Keratinocyte (primary cell): Measurements from ENCODE around the gene CRPPA. TPM values are rescaled to one million over a fixed set of nuclear protein-coding genes. Genes with fewer than 3 reads are reported as not detected.

ENCODE experiments used
- DNase-seq: peaks from one replicate; pipeline ENCODE4 v3.0.0-alpha.2; 2011; ENCODE audit warnings: low read depth, missing footprints, low spot score
- FAIRE-seq: peaks from 2 replicates; lab custom pipeline; 2011; peaks lifted over from hg19 to GRCh38; lab: Jason Lieb, UNC
- H2AFZ ChIP-seq: 2 replicates; pipeline ENCODE4 v1.6.0; 2012; ENCODE audit warnings: low read length, control low read depth, inconsistent platforms; ENCODE audit not compliant: control insufficient read depth
- H3K27ac ChIP-seq: 2 replicates; pipeline ENCODE4 v1.5.1; 2011; ENCODE audit warnings: low read length; ENCODE audit not compliant: control insufficient read depth, insufficient read depth
- H3K27me3 ChIP-seq: 3 replicates; pipeline ENCODE4 v1.6.0; 2011; ENCODE audit warnings: low read length; ENCODE audit not compliant: control insufficient read depth, insufficient read depth; ENCODE audit errors: extremely low read depth
- H3K36me3 ChIP-seq, 2 experiments: 2 replicates in 1 of 2; 3 replicates in 1 of 2; pipeline ENCODE4 v1.5.1; 2011; ENCODE audit warnings: low read length in 2 of 2, mild to moderate bottlenecking in 1 of 2; ENCODE audit not compliant: control insufficient read depth in 2 of 2, insufficient read depth in 2 of 2; ENCODE audit errors: extremely low read depth in 1 of 2
- H3K4me1 ChIP-seq: 3 replicates; pipeline ENCODE4 v1.5.1; 2011; ENCODE audit warnings: low read length; ENCODE audit not compliant: control insufficient read depth, insufficient read depth; ENCODE audit errors: extremely low read depth
- H3K4me2 ChIP-seq: 3 replicates; pipeline ENCODE4 v1.6.0; 2011; ENCODE audit warnings: low read depth, low read length; ENCODE audit not compliant: control insufficient read depth, insufficient read depth; ENCODE audit errors: extremely low read depth
- H3K4me3 ChIP-seq, 3 experiments: fragments of 200-600 bp in 1 of 3; sonication (generic) in 1 of 3; 2 replicates in 2 of 3; 3 replicates in 1 of 3; pipeline ENCODE4 v1.5.1; 2011 to 2016; ENCODE audit warnings: low read length in 3 of 3, mild to moderate bottlenecking in 3 of 3, control low read depth in 2 of 3, inconsistent platforms in 1 of 3, low read depth in 1 of 3, mixed read lengths in 1 of 3, mixed run types in 1 of 3, moderate library complexity in 1 of 3; ENCODE audit not compliant: control insufficient read depth in 2 of 3, insufficient read depth in 2 of 3; ENCODE audit errors: extremely low read depth in 1 of 3
- H3K79me2 ChIP-seq: 2 replicates; pipeline ENCODE4 v1.6.0; 2012; ENCODE audit warnings: low read length; ENCODE audit not compliant: control insufficient read depth, insufficient read depth
- H3K9ac ChIP-seq: 3 replicates; pipeline ENCODE4 v1.6.0; 2011; ENCODE audit warnings: low read length; ENCODE audit not compliant: control insufficient read depth, insufficient read depth; ENCODE audit errors: extremely low read depth
- H3K9me1 ChIP-seq: 3 replicates; pipeline ENCODE4 v1.6.0; 2011; ENCODE audit warnings: low read length; ENCODE audit not compliant: control insufficient read depth, insufficient read depth; ENCODE audit errors: extremely low read depth
- H3K9me3 ChIP-seq: 2 replicates; pipeline ENCODE4 v1.5.1; 2012; ENCODE audit warnings: low read depth, low read length; ENCODE audit not compliant: control insufficient read depth
- H4K20me1 ChIP-seq: 3 replicates; pipeline ENCODE4 v1.6.0; 2011; ENCODE audit warnings: low read length; ENCODE audit not compliant: control insufficient read depth, insufficient read depth; ENCODE audit errors: extremely low read depth
- CTCF ChIP-seq, 3 experiments: IDR thresholded peaks in 1 of 3; conservative IDR thresholded peaks in 1 of 3; optimal IDR thresholded peaks in 1 of 3; 2 replicates in 2 of 3; 3 replicates in 1 of 3; pipeline versions ENCODE3 to v1.5.1; 2011; ENCODE audit warnings: low read length in 3 of 3, mild to moderate bottlenecking in 3 of 3, moderate library complexity in 2 of 3, control low read depth in 1 of 3, inconsistent platforms in 1 of 3; ENCODE audit not compliant: insufficient read depth in 2 of 3; ENCODE audit errors: extremely low read depth in 1 of 3
- EZH2 ChIP-seq: IDR thresholded peaks from one replicate; pipeline ENCODE4 v1.6.1; 2012; ENCODE audit warnings: inconsistent platforms, mild to moderate bottlenecking, low read length, moderate library complexity
- dilution Hi-C: fragments of 300-500 bp; cut with MboI; formaldehyde crosslinking; loops from one replicate; pipeline ENCODE4 v1.7.0; 2020; ENCODE audit warnings: low sequenced_read_pairs; ENCODE audit not compliant: extremely low pct_ligation_motif_present
- polyA plus RNA-seq, 5 experiments: library from polyadenylated mRNA; depleted of rRNA in 3 of 5; stranded (reverse) in 3 of 5; stranded (forward) in 1 of 5; unstranded in 1 of 5; fragments of >200 nt; gene quantifications; 1 replicate in 1 of 5; 2 replicates in 3 of 5; 3 replicates in 1 of 5; pipeline versions ENCODE4 v1.2.1 to v1.2.3, GENCODE V29; 2011 to 2012; ENCODE audit warnings: missing spikeins in 2 of 5, low read depth in 1 of 5, low replicate concordance in 1 of 5

The CRPPA gene
- polyA plus RNA-seq, 1 donor (not counting 4 experiments of a cell fraction or from before 2014, with no cell fraction given): 0.51 TPM

DNA sequence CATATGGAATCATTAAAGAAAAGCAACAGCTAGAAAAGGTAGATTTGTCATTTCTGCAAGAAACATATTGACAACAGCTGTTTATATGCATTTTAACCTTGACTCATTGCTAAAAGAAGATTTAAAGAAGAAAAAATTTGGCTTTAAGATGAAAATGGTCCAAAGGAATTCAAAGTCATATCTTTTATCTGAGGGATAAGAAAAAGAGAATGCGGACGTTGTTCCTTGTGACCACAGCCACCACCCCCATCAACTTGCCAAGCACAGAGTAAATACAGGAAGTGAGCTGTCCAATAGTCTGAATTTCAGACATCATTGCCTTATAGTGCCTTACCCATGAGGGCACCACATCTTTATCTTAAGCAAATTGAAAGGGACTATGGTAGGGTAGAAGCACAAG lies 7.3 kb upstream of the CRPPA start:
- no peaks in the 10 kb centered on the region for H3K79me2 ChIP-seq
- no peak overlapping the region for H3K4me3 ChIP-seq
- no peak overlapping the region for H3K9ac ChIP-seq
- no peaks in the 10 kb centered on the region for H3K9me1 ChIP-seq
- H3K4me1 ChIP-seq: no peaks in the 10 kb centered on the region
- H3K27me3 ChIP-seq: no peaks in the 10 kb centered on the region
- TF ChIP-seq CTCF (optimal IDR thresholded peaks at IDR 0.05 in 1 of 3, IDR thresholded peaks at IDR 0.05 in 1 of 3, conservative IDR thresholded peaks at IDR 0.05 in 1 of 3; ENCODE audit: extremely low read depth in 1 of 3, insufficient read depth in 2 of 3, low read length in 3 of 3) (no peak), EZH2 (no peak)
- no peaks in the 10 kb centered on the region for H3K9me3 ChIP-seq
- H3K36me3 ChIP-seq: no peaks in the 10 kb centered on the region
- no peak overlapping the region for H2AFZ ChIP-seq
- H4K20me1 ChIP-seq: no peaks in the 10 kb centered on the region
- dilution Hi-C loops: no loop called here
- no peak overlapping the region for H3K27ac ChIP-seq
- no peak overlapping the region for H3K4me2 ChIP-seq
- DNase-seq: no peak
- FAIRE-seq: no peak

DNA sequence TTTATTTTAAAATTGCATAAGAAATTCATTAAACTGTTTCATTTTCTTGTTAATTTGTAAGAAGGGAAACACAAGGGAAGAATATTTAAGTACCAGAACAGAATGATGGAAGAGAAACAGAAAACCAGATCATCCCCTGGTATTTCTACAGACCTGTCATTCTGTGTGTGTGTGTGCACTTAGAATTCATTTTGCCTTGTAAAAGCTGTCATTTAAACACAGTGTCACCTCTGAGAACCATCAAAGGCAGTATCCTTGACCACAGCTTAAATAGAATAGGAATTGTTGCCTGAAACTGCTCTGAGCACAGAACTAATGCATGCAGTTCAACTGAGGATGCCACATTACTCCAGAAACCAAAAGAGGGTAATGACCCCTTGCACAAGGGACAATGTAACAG lies 6.8 kb upstream of the CRPPA start:
- no peak overlapping the region for H3K4me3 ChIP-seq
- no peaks in the 10 kb centered on the region for H3K27me3 ChIP-seq
- no peak overlapping the region for H2AFZ ChIP-seq
- H3K4me1 ChIP-seq: no peaks in the 10 kb centered on the region
- no peaks in the 10 kb centered on the region for H4K20me1 ChIP-seq
- dilution Hi-C loops: no loop called here
- no peak for FAIRE-seq
- H3K9ac ChIP-seq: no peak overlapping the region
- H3K4me2 ChIP-seq: no peak overlapping the region
- DNase-seq: no peak
- H3K27ac ChIP-seq: no peak overlapping the region
- no peaks in the 10 kb centered on the region for H3K79me2 ChIP-seq
- H3K9me1 ChIP-seq: no peaks in the 10 kb centered on the region
- H3K9me3 ChIP-seq: no peaks in the 10 kb centered on the region
- H3K36me3 ChIP-seq: no peaks in the 10 kb centered on the region
- TF ChIP-seq CTCF (optimal IDR thresholded peaks at IDR 0.05 in 1 of 3, IDR thresholded peaks at IDR 0.05 in 1 of 3, conservative IDR thresholded peaks at IDR 0.05 in 1 of 3; ENCODE audit: extremely low read depth in 1 of 3, insufficient read depth in 2 of 3, low read length in 3 of 3) (no peak), EZH2 (no peak)
